ENCODE data around the gene DNAI1.
A peak's percentile ranks its signal among the peaks of the same experiment; 100 is the strongest.
"Not testable (repeated sequence)": the region's sequence is repeated elsewhere in the genome, so short reads cannot be mapped to it uniquely, and the experiment has no call there.

DNAI1 gene

GRCh38 chr9:34450644-34451043 is 8.0 kb upstream of the DNAI1 start:
- no peak for DNase-seq (ENCODE audit: low read depth in 1 of 2, low spot score in 1 of 2)

- no peak for DNase-seq (ENCODE audit: low read depth in 1 of 2, low spot score in 1 of 2)
Observed at GRCh38 chr9:34451135-34451534, 7.5 kb upstream of the DNAI1 start.

GRCh38 chr9:34451545-34451944 is 7.1 kb upstream of the DNAI1 start:
- DNase-seq (ENCODE audit: low read depth in 1 of 2, low spot score in 1 of 2) = no peak

DNA sequence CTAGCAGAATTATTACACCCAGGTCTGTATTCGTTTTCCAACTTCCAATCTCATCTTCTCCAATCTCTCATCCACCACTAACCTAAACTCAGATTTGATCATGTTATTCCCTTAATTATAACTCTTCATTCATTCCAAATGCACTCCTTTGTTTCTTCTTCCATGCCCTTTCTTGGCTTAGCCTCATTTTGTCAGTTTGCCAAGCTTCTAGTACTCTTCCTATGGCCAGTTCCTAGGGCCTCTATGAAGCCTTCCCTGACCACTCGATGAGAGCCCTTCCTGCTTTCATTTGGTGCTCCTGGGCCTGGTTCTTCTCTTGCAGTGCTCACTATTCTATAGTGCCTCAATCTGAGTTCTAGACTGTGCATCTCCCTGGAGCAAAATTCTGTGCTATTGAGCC is 6.0 kb upstream of the DNAI1 start:
- no peak for DNase-seq (ENCODE audit: low read depth in 1 of 2, low spot score in 1 of 2)

GRCh38 chr9:34454571-34455065 is 4.0 kb upstream of the DNAI1 start:
- no peak for DNase-seq (ENCODE audit: low read depth in 1 of 2, low spot score in 1 of 2)

GRCh38 chr9:34456151-34456550 is 2.5 kb upstream of the DNAI1 start:
- DNase-seq (ENCODE audit: low read depth in 1 of 2, low spot score in 1 of 2) = no peak

DNA sequence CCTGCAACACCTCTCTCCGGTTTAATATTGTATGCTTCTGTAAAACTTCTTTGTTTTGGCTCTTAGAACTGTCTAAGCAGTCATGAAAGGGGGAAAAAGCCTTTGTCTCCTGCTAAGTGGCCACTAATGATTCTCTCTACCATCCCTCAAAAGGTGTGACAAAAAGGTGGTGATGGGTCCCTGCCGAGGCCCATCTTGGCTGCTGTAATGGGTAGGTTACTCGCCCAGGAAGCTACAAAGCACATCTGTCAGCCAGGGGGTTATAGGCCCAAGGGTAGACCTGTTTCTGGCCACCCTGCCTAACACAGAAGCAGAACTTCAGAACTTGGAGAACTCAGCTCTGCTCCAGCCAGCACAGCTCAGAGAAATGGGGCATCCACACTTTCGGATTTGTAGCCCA is 1.9 kb upstream of the DNAI1 start:
- DNase-seq (ENCODE audit: low read depth in 1 of 2, low spot score in 1 of 2) = no peak

DNA sequence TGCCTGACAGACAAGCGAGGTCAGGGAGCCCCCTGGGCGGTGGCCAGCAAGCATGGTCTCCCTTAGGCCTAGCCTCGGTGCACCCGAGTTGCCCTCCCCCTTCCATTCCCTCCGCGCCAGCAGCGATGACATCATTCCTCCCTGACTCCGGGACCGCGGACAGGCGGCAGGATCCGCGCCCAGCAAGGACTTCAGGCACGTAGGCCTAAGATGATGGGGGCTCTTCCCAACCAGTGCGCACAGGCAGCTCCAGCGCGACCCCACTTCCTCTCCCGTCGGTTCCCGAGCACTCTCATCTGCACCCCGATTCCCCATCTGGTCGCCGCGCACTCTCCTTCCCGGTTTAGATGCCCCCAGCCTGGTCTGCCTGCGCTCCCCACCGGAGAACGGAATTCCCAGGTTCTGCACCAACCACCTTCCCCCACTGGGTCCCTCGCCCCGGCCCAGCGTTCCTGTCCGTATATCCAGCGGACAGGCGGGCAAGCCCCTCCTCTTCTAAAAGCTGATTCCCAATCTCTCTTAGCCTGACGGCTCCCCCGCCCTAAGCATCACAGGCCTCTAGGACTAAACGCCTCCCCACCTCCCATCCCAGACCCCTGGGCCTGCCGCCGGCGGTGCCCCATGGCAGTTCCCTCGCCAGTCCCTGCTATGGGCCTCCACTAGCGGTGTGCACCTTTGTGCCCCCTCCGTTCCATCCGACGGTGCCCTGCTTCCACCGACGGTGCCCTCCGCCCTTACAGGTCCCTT is 1.2 kb upstream of the DNAI1 start:
- peak in 1 of 2 donors; percentile 9 for DNase-seq (ENCODE audit: low read depth in 1 of 2, low spot score in 1 of 2)

DNA sequence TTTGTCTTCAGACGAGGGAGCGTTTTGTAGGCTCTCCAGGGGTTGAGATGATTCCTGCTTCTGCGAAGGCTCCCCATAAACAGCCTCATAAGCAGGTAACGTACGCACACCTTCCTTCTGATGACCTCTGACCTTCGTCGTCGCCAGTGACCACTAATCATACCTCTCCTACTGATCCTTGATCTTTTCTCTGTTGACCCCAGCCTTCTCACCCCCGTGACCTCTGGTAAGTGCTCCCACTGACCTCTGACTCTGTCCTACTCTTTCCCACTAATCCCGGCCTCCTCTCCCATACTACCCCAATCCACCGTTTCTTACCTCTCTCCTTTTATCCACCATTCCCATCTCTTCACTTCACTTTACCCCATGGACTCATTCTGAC is 345 bp downstream of the DNAI1 start:
- no peak for DNase-seq (ENCODE audit: low read depth in 1 of 2, low spot score in 1 of 2)

DNA sequence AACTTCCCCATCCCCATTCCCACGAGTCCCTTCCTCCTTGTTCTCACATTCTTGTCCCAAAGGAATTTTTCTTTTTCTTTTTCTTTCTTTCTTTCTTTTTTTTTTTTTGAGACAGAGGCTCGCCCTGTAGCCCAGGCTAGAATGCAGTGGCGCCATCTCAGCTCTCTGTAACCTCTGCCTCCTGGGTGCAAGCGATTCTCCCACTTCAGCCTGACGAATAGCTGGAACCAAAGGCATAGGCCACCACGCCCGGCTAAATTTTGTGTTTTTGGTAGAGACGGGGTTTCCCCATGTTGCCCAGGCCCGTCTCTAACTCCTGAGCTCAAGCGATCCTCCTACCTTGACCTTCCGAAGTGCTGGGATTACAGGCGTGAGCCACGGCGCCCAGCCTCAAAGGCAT is 751 bp downstream of the DNAI1 start:
- no peak for DNase-seq (ENCODE audit: low read depth in 1 of 2, low spot score in 1 of 2)

- no peak for DNase-seq (ENCODE audit: low read depth in 1 of 2, low spot score in 1 of 2)
Observed at GRCh38 chr9:34459941-34460340, 1.3 kb downstream of the DNAI1 start.

GRCh38 chr9:34463098-34463900 is 4.7 kb downstream of the DNAI1 start:
- DNase-seq (ENCODE audit: low read depth in 1 of 2, low spot score in 1 of 2) = peak in 1 of 2 donors; percentile 41

DNA sequence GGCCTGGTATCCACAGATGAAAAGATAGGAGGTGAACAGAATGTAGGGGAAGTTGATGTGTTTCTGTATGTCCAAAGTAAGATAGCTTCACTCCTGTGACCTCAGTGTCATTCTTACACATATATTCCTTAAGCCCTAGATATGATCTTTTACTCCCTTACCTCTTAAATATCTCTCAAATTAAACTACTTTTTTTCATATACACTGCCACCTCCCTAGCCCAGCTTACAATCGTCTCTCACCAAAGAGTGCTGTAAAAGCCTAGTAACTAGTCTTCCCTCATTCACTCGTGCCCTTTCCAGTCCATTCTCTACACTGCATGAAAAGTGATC is 5.3 kb downstream of the DNAI1 start:
- no peak for DNase-seq (ENCODE audit: low read depth in 1 of 2, low spot score in 1 of 2)

DNA sequence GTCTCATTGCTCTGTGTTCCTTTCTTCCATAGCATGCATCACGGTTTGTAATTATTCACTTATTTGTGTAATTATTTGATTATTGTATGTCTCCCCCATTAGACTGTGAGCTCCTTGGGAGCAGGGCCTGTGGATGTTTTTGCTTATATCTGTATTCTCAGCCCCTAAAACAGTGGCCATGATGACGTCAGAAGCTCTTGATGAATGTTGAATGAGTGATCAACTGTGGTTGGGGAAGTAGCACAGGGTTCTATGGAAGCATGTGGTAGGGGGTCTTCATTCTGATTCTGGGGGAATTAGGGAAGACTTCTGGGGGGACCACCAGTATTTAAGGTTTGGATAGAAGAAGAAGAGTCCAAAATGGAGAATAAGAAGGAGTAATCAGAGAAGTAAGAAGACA is 6.0 kb downstream of the DNAI1 start:
- no peak for DNase-seq (ENCODE audit: low read depth in 1 of 2, low spot score in 1 of 2)

GRCh38 chr9:34465468-34465867 is 6.9 kb downstream of the DNAI1 start:
- DNase-seq (ENCODE audit: low read depth in 1 of 2, low spot score in 1 of 2) = no peak

- no peak for DNase-seq (ENCODE audit: low read depth in 1 of 2, low spot score in 1 of 2)
Observed at GRCh38 chr9:34475097-34475496, 16.5 kb downstream of the DNAI1 start.

DNA sequence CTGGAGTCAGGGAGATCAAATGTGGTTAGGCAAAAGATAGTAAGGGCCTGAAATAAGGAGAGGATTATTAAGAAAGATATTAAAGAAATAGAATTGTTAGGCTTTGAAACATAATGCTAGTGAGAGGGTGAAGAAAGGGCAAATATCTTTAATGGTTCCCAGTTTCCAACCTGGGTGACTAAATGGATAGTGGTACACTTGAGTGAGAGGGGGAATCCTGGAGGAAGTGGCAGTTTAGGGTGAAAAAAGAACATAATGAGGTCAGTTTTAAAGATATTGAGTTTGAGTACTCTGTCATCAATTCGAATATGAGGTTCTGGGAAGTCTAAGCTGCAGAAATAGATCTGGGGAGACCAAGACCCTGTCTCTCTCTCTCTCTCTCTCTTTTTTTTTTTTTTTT is 18.9 kb downstream of the DNAI1 start:
- no peak for DNase-seq (ENCODE audit: low read depth in 1 of 2, low spot score in 1 of 2)

GRCh38 chr9:34479431-34479866 is 20.8 kb downstream of the DNAI1 start:
- no peak for DNase-seq (ENCODE audit: low read depth in 1 of 2, low spot score in 1 of 2)

DNA sequence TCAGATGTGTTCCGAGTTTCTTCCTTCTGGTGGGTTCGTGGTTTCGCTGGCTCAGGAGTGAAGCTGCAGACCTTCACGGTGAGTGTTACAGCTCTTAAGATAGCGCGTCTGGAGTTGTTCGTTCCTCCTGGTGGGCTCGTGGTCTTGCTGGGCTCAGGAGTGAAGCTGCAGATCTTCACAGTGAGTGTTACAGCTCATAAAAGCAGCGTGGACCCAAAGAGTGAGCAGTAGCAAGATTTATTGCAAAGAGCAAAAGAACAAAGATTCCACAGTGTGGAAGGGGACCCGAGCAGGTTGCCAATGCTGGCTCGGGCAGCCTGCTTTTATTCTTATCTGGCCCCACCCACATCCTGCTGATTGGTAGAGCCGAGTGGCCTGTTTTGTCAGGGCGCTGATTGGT is 23.0 kb downstream of the DNAI1 start:
- not testable (repeated sequence) for DNase-seq (ENCODE audit: low read depth in 1 of 2, low spot score in 1 of 2)

DNA sequence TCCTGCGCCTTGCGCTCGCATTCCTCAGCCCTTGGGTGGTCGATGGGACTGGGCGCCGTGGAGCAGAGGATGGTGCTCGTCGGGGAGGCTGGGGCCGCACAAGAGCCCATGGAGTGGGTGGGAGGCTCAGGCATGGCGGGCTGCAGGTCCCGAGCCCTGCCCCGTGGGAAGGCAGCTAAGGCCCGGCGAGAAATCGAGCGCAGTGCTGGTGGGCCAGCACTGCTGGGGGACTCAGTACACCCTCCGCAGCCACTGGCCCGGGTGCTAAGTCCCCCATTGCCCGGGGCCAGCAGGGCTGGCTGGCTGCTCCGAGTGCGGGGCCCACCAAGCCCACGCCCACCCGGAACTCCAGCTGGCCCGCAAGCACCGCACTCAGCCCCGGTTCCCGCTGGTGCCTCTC is 24.1 kb downstream of the DNAI1 start:
- not testable (repeated sequence) for DNase-seq (ENCODE audit: low read depth in 1 of 2, low spot score in 1 of 2)

DNA sequence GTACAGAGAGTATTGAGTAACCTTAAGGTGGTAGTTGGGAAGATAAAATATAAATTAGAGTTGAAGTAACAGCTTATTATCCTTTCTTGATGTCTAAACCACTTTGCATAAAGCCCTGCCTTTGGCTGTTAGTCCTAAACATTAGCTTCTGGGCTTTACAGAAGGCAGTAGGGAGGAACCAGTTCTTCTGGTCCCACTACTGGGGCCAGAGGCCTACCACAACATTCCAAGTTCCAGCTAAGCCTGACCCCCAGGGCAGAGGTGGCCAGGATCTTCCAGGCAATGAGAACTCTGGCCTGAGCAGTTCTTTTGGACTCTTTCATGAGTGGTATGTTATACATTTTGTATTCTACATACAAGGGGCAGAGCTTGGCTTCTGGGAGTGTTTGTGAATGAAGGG is 26.1 kb downstream of the DNAI1 start:
- no peak for DNase-seq (ENCODE audit: low read depth in 1 of 2, low spot score in 1 of 2)

GRCh38 chr9:34485822-34486221 is 27.2 kb downstream of the DNAI1 start:
- no peak for DNase-seq (ENCODE audit: low read depth in 1 of 2, low spot score in 1 of 2)

GRCh38 chr9:34486572-34486971 is 28.0 kb downstream of the DNAI1 start:
- no peak for DNase-seq (ENCODE audit: low read depth in 1 of 2, low spot score in 1 of 2)
